ENCODE results near the gene IL21R.

The IL21R gene

GRCh38 chr16:27447301-27447700 is 45.3 kb downstream of the IL21R start (continued):
- TF ChIP-seq ZSCAN18 (tag by site-specific recombination; IDR thresholded peaks at IDR 0.05), result no peak
- TF ChIP-seq, protein P1, sequence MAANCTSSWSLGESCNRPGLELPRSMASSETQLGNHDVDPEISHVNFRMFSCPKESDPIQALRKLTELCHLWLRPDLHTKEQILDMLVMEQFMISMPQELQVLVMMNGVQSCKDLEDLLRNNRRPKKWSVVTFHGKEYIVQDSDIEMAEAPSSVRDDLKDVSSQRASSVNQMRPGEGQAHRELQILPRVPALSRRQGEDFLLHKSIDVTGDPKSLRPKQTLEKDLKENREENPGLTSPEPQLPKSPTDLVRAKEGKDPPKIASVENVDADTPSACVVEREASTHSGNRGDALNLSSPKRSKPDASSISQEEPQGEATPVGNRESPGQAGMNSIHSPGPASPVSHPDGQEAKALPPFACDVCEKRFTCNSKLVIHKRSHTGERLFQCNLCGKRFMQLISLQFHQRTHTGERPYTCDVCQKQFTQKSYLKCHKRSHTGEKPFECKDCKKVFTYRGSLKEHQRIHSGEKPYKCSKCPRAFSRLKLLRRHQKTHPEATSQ (tag by site-specific recombination; IDR thresholded peaks at IDR 0.05), result no peak

GRCh38 chr16:27448532-27449433 is 46.8 kb downstream of the IL21R start:
- POLR2A ChIA-PET, result no interaction called here
- H3K27ac ChIP-seq (ENCODE audit: extremely low read depth, low read depth, low read length), result no peak overlapping the region
- TF ChIP-seq ZBTB8A (tag by site-specific recombination; IDR thresholded peaks at IDR 0.05) (no peak), ZNF747 (tag by site-specific recombination; IDR thresholded peaks at IDR 0.05) (no peak), ZNF169 (tag by site-specific recombination; IDR thresholded peaks at IDR 0.05) (no peak), ZNF677 (tag by site-specific recombination; IDR thresholded peaks at IDR 0.05) (no peak), ZNF138 (tag by site-specific recombination; IDR thresholded peaks at IDR 0.05; ENCODE audit: borderline replicate concordance) (no peak), ZNF600 (tag by site-specific recombination; IDR thresholded peaks at IDR 0.05) (no peak), OVOL3 (tag by site-specific recombination; IDR thresholded peaks at IDR 0.05) (no peak), ZNF324 (tag by site-specific recombination; IDR thresholded peaks at IDR 0.05) (no peak), ZNF221 (tag by site-specific recombination; IDR thresholded peaks at IDR 0.05; ENCODE audit: borderline replicate concordance) (no peak), ZNF175 (tag by site-specific recombination; IDR thresholded peaks at IDR 0.05) (no peak), ZNF610 (tag by site-specific recombination; IDR thresholded peaks at IDR 0.05; ENCODE audit: borderline replicate concordance) (no peak), INSM2 (tag by site-specific recombination; IDR thresholded peaks at IDR 0.05) (no peak), MEIS1 (CRISPR knock-in tag; IDR thresholded peaks at IDR 0.05; ENCODE audit: borderline replicate concordance) (no peak), HOXA7 (CRISPR knock-in tag; IDR thresholded peaks at IDR 0.05; ENCODE audit: borderline replicate concordance) (no peak), ZFP3 (tag by site-specific recombination; IDR thresholded peaks at IDR 0.05; ENCODE audit: low read depth) (no peak), ZNF473 (tag by site-specific recombination; IDR thresholded peaks at IDR 0.05) (no peak)
- TF ChIP-seq, protein P2, sequence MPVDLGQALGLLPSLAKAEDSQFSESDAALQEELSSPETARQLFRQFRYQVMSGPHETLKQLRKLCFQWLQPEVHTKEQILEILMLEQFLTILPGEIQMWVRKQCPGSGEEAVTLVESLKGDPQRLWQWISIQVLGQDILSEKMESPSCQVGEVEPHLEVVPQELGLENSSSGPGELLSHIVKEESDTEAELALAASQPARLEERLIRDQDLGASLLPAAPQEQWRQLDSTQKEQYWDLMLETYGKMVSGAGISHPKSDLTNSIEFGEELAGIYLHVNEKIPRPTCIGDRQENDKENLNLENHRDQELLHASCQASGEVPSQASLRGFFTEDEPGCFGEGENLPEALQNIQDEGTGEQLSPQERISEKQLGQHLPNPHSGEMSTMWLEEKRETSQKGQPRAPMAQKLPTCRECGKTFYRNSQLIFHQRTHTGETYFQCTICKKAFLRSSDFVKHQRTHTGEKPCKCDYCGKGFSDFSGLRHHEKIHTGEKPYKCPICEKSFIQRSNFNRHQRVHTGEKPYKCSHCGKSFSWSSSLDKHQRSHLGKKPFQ (tag by site-specific recombination; IDR thresholded peaks at IDR 0.05), result no peak
- TF ChIP-seq, protein P3, sequence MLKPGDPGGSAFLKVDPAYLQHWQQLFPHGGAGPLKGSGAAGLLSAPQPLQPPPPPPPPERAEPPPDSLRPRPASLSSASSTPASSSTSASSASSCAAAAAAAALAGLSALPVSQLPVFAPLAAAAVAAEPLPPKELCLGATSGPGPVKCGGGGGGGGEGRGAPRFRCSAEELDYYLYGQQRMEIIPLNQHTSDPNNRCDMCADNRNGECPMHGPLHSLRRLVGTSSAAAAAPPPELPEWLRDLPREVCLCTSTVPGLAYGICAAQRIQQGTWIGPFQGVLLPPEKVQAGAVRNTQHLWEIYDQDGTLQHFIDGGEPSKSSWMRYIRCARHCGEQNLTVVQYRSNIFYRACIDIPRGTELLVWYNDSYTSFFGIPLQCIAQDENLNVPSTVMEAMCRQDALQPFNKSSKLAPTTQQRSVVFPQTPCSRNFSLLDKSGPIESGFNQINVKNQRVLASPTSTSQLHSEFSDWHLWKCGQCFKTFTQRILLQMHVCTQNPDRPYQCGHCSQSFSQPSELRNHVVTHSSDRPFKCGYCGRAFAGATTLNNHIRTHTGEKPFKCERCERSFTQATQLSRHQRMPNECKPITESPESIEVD (tag by site-specific recombination; IDR thresholded peaks at IDR 0.05), result no peak
- TF ChIP-seq, protein P4, sequence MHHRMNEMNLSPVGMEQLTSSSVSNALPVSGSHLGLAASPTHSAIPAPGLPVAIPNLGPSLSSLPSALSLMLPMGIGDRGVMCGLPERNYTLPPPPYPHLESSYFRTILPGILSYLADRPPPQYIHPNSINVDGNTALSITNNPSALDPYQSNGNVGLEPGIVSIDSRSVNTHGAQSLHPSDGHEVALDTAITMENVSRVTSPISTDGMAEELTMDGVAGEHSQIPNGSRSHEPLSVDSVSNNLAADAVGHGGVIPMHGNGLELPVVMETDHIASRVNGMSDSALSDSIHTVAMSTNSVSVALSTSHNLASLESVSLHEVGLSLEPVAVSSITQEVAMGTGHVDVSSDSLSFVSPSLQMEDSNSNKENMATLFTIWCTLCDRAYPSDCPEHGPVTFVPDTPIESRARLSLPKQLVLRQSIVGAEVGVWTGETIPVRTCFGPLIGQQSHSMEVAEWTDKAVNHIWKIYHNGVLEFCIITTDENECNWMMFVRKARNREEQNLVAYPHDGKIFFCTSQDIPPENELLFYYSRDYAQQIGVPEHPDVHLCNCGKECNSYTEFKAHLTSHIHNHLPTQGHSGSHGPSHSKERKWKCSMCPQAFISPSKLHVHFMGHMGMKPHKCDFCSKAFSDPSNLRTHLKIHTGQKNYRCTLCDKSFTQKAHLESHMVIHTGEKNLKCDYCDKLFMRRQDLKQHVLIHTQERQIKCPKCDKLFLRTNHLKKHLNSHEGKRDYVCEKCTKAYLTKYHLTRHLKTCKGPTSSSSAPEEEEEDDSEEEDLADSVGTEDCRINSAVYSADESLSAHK (tag by site-specific recombination; IDR thresholded peaks at IDR 0.05), result no peak
- TF ChIP-seq, protein P5, sequence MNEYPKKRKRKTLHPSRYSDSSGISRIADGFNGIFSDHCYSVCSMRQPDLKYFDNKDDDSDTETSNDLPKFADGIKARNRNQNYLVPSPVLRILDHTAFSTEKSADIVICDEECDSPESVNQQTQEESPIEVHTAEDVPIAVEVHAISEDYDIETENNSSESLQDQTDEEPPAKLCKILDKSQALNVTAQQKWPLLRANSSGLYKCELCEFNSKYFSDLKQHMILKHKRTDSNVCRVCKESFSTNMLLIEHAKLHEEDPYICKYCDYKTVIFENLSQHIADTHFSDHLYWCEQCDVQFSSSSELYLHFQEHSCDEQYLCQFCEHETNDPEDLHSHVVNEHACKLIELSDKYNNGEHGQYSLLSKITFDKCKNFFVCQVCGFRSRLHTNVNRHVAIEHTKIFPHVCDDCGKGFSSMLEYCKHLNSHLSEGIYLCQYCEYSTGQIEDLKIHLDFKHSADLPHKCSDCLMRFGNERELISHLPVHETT (tag by site-specific recombination; IDR thresholded peaks at IDR 0.05), result no peak
- H3K9me3 ChIP-seq (ENCODE audit: control insufficient read depth, insufficient read depth, low read depth, low read length), result no peaks in the 10 kb centered on the region
- no peaks in the 10 kb centered on the region for H3K4me1 ChIP-seq (ENCODE audit: control insufficient read depth, insufficient read depth, low read length)
- no peak overlapping the region for H3K4me3 ChIP-seq (ENCODE audit: low read depth, low read length)
- H3K36me3 ChIP-seq (ENCODE audit: control insufficient read depth in 2 of 2, insufficient read depth in 1 of 2, low read length in 2 of 2), result no peaks in the 10 kb centered on the region
- CTCF ChIA-PET, result no interaction called here

Measured in HEK293 (cell line).